ENCODE data around the gene EED.
A peak's percentile ranks its signal among the peaks of the same experiment; 100 is the strongest.

EED gene

GRCh38 chr11:86246293-86246675 lies 1.7 kb downstream of the EED start:
- Histone ChIP-seq H3K4me3 (ENCODE audit: low read depth, low read length, poor library complexity, severe bottlenecking) (peak overlapping the region; percentile 87), H3K79me2 (ENCODE audit: insufficient read depth, low read length) (peaks cover 61% of the 10 kb centered on the region), H3K27me3 (ENCODE audit: insufficient read depth, low read length) (no peaks in the 10 kb centered on the region), H3K9me3 (ENCODE audit: low read length) (no peaks in the 10 kb centered on the region), H2AFZ (ENCODE audit: low read length) (no peak overlapping the region), H3K36me3 (ENCODE audit: insufficient read depth, low read length) (peaks cover 3% of the 10 kb centered on the region; the same call in 1 of the 2 replicates), H3K9ac (ENCODE audit: low read length) (peak overlapping the region; percentile 92), H3K4me2 (ENCODE audit: low read length) (peak overlapping the region; percentile 99), H3K27ac (ENCODE audit: low read depth, low read length, poor library complexity, severe bottlenecking) (peak overlapping the region; percentile 63), H3K4me1 (ENCODE audit: insufficient read depth, low read length, severe bottlenecking) (peaks cover 65% of the 10 kb centered on the region), H4K20me1 (ENCODE audit: insufficient read depth, low read length) (no peaks in the 10 kb centered on the region), H3K9me2 (ENCODE audit: low read depth, low read length) (no peaks in the 10 kb centered on the region), H3F3A (ENCODE audit: insufficient read depth, low read length) (no peaks in the 10 kb centered on the region)
- TF ChIP-seq EZH2 (IDR thresholded peaks at IDR 0.05; ENCODE audit: borderline replicate concordance, low read length), result no peak
- TF ChIP-seq CTCF (IDR thresholded peaks at IDR 0.05; ENCODE audit: low read length), result no peak

- Histone ChIP-seq H3K36me3 (ENCODE audit: insufficient read depth, low read length) (peaks cover 16% of the 10 kb centered on the region), H3K4me2 (ENCODE audit: low read length) (peak overlapping the region; percentile 99), H2AFZ (ENCODE audit: low read length) (no peak overlapping the region), H3K9me3 (ENCODE audit: low read length) (no peaks in the 10 kb centered on the region), H3F3A (ENCODE audit: insufficient read depth, low read length) (no peaks in the 10 kb centered on the region), H4K20me1 (ENCODE audit: insufficient read depth, low read length) (no peaks in the 10 kb centered on the region), H3K27ac (ENCODE audit: low read depth, low read length, poor library complexity, severe bottlenecking) (peak overlapping the region; percentile 77), H3K79me2 (ENCODE audit: insufficient read depth, low read length) (peaks cover 74% of the 10 kb centered on the region), H3K27me3 (ENCODE audit: insufficient read depth, low read length) (no peaks in the 10 kb centered on the region), H3K9me2 (ENCODE audit: low read depth, low read length) (no peaks in the 10 kb centered on the region), H3K9ac (ENCODE audit: low read length) (peak overlapping the region; percentile 39; the same call in 1 of the 2 replicates), H3K4me3 (ENCODE audit: low read depth, low read length, poor library complexity, severe bottlenecking) (peak overlapping the region; percentile 87), H3K4me1 (ENCODE audit: insufficient read depth, low read length, severe bottlenecking) (peaks cover 69% of the 10 kb centered on the region)
- TF ChIP-seq CTCF (IDR thresholded peaks at IDR 0.05; ENCODE audit: low read length) (no peak), EZH2 (IDR thresholded peaks at IDR 0.05; ENCODE audit: borderline replicate concordance, low read length) (no peak)
Observed at GRCh38 chr11:86247608-86248007, 3.1 kb downstream of the EED start.

- Histone ChIP-seq H3K27ac (ENCODE audit: low read depth, low read length, poor library complexity, severe bottlenecking) (peak overlapping the region; percentile 77), H3K36me3 (ENCODE audit: insufficient read depth, low read length) (peaks cover 25% of the 10 kb centered on the region), H3K79me2 (ENCODE audit: insufficient read depth, low read length) (peaks cover 84% of the 10 kb centered on the region), H3K9me3 (ENCODE audit: low read length) (no peaks in the 10 kb centered on the region), H4K20me1 (ENCODE audit: insufficient read depth, low read length) (no peaks in the 10 kb centered on the region), H3F3A (ENCODE audit: insufficient read depth, low read length) (no peaks in the 10 kb centered on the region), H3K4me2 (ENCODE audit: low read length) (peak overlapping the region; percentile 99), H3K9me2 (ENCODE audit: low read depth, low read length) (no peaks in the 10 kb centered on the region), H3K9ac (ENCODE audit: low read length) (no peak overlapping the region; the same call in 1 of the 2 replicates), H3K4me1 (ENCODE audit: insufficient read depth, low read length, severe bottlenecking) (peaks cover 62% of the 10 kb centered on the region), H2AFZ (ENCODE audit: low read length) (no peak overlapping the region), H3K27me3 (ENCODE audit: insufficient read depth, low read length) (no peaks in the 10 kb centered on the region), H3K4me3 (ENCODE audit: low read depth, low read length, poor library complexity, severe bottlenecking) (peak overlapping the region; percentile 16)
- TF ChIP-seq EZH2 (IDR thresholded peaks at IDR 0.05; ENCODE audit: borderline replicate concordance, low read length) (no peak), CTCF (IDR thresholded peaks at IDR 0.05; ENCODE audit: low read length) (no peak)
Observed at GRCh38 chr11:86248609-86249008, 4.1 kb downstream of the EED start.

All from OCI-LY1 (cell line).